Mesendoderm (in vitro differentiated cells): ENCODE measurements around the gene IQCE. TPM values are rescaled to one million over a fixed set of nuclear protein-coding genes. Genes with fewer than 3 reads are reported as not detected.

Source experiments
- DNase-seq: peaks from one replicate; pipeline ENCODE4 v3.0.0; 2013
- H2AK5ac ChIP-seq: 2 replicates; pipeline ENCODE4 v1.6.1; 2013; ENCODE audit warnings: low read length, inconsistent platforms
- H2BK120ac ChIP-seq: 2 replicates; pipeline ENCODE4 v1.6.1; 2013; ENCODE audit warnings: low read depth, mild to moderate bottlenecking, low read length, moderate library complexity, mixed read lengths
- H2BK15ac ChIP-seq: replicated peaks from 2 replicates; pipeline ENCODE4 v1.6.1; 2013; ENCODE audit warnings: low read depth, mild to moderate bottlenecking, moderate library complexity
- H2BK5ac ChIP-seq: 2 replicates; pipeline ENCODE4 v1.6.1; 2013; ENCODE audit warnings: low read length, inconsistent platforms
- H3K18ac ChIP-seq: 2 replicates; pipeline ENCODE4 v1.6.1; 2013; ENCODE audit warnings: mild to moderate bottlenecking, low read length, mixed read lengths
- H3K23ac ChIP-seq: one replicate; pipeline ENCODE4 v1.6.1; 2013; ENCODE audit warnings: low read length
- H3K27ac ChIP-seq: 2 replicates; pipeline ENCODE4 v1.5.1; 2013; ENCODE audit warnings: low read depth, mild to moderate bottlenecking, inconsistent platforms, low read length, moderate library complexity
- H3K27me3 ChIP-seq: 2 replicates; pipeline ENCODE4 v1.6.1; 2013; ENCODE audit warnings: low read length, control low read depth, mild to moderate bottlenecking, inconsistent platforms; ENCODE audit not compliant: insufficient read depth, poor library complexity
- H3K36me3 ChIP-seq: 2 replicates; pipeline ENCODE4 v1.6.1; 2013; ENCODE audit warnings: low read length, inconsistent platforms; ENCODE audit not compliant: control insufficient read depth, insufficient read depth
- H3K4ac ChIP-seq: one replicate; pipeline ENCODE4 v1.6.1; 2013; ENCODE audit warnings: low read depth, mild to moderate bottlenecking, low read length, moderate library complexity
- H3K4me1 ChIP-seq: 2 replicates; pipeline ENCODE4 v1.6.1; 2013; ENCODE audit warnings: low read depth, low read length, inconsistent platforms; ENCODE audit not compliant: control insufficient read depth
- H3K4me2 ChIP-seq: 2 replicates; pipeline ENCODE4 v1.6.1; 2013; ENCODE audit warnings: low read length
- H3K4me3 ChIP-seq: 2 replicates; pipeline ENCODE4 v1.5.1; 2013; ENCODE audit warnings: mild to moderate bottlenecking, low read length
- H3K56ac ChIP-seq: one replicate; pipeline ENCODE4 v1.6.1; 2013; ENCODE audit warnings: low read length
- H3K79me1 ChIP-seq: 2 replicates; pipeline ENCODE4 v1.6.1; 2013; ENCODE audit warnings: low read length, inconsistent platforms
- H3K79me2 ChIP-seq: 2 replicates; pipeline ENCODE4 v1.6.1; 2013; ENCODE audit warnings: mild to moderate bottlenecking, low read length; ENCODE audit not compliant: control insufficient read depth, insufficient read depth
- H3K9ac ChIP-seq: 2 replicates; pipeline ENCODE4 v1.6.1; 2013; ENCODE audit warnings: low read length, inconsistent platforms
- H4K5ac ChIP-seq: one replicate; pipeline ENCODE4 v1.6.1; 2013; ENCODE audit warnings: low read length
- H4K8ac ChIP-seq: one replicate; pipeline ENCODE4 v1.6.1; 2013; ENCODE audit warnings: low read depth, mild to moderate bottlenecking, control low read depth, low read length, moderate library complexity
- WGBS: extraction: QIAGEN DNeasy Blood & Tissue Kit; methylation state at CpG from one replicate; pipeline ENCODE4 v1.1.7; 2013; ENCODE audit warnings: low lambda C conversion rate, missing lambda C conversion rate; ENCODE audit not compliant: insufficient coverage; ENCODE audit errors: extremely low coverage; 5-methylcytosine and 5-hydroxymethylcytosine counted together
- polyA plus RNA-seq, 2 experiments: library from polyadenylated mRNA; stranded (reverse); fragments of 200-250 nt; gene quantifications; one replicate each; pipeline ENCODE4 v1.2.3, GENCODE V29; 2013

IQCE gene, protein sequence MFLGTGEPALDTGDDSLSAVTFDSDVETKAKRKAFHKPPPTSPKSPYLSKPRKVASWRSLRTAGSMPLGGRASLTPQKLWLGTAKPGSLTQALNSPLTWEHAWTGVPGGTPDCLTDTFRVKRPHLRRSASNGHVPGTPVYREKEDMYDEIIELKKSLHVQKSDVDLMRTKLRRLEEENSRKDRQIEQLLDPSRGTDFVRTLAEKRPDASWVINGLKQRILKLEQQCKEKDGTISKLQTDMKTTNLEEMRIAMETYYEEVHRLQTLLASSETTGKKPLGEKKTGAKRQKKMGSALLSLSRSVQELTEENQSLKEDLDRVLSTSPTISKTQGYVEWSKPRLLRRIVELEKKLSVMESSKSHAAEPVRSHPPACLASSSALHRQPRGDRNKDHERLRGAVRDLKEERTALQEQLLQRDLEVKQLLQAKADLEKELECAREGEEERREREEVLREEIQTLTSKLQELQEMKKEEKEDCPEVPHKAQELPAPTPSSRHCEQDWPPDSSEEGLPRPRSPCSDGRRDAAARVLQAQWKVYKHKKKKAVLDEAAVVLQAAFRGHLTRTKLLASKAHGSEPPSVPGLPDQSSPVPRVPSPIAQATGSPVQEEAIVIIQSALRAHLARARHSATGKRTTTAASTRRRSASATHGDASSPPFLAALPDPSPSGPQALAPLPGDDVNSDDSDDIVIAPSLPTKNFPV
- 3.1 TPM for polyA plus RNA-seq (2013, experiment 1 of 2)
- polyA plus RNA-seq (2013, experiment 2 of 2), result 2.8 TPM

DNA sequence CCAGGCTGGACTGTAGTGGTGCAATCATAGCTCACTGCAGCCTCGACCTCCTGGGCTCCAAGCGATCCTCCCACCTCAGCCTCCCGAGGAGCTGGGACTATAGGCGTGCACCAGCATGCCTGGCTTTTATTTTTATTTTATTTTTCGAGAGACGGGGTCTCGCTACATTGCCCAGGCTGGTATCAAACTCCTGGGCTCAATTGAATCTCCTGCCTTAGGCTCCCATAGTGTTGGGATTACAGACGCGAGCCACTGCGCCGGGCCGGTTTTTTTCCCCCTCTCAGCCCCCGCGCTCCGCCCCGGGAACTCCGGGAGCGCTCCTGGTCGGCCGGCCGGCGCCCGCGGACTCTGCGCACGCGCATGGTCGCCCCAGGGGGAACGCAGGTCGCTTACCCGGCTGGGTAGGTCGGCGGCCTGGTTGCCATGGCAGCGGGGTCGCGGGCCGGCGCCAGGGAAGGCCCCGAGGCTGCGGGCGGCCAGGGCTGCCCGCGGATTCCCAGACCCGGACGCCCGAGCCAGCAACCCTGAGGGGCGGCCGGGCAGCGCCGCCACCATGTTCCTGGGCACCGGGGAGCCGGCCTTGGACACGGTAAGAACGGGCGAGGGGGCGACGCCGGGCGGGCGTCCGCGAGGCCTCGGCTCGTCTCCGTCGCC, at the start of gene IQCE:
Gene IQCE, plus strand, starts transcription at position 351 of the 654 bp plus-strand sequence. Its CDS starts 203 bp downstream, at position 554.
- H3K27me3 ChIP-seq, result no peaks in the 10 kb centered on the region
- no peak within 1 kb of the TSS for H2BK15ac ChIP-seq
- no peak within 1 kb of the TSS for H2BK120ac ChIP-seq
- H3K9ac ChIP-seq, result peak within 1 kb of the TSS; percentile 88
- peak within 1 kb of the TSS; percentile 72 for H3K4me3 ChIP-seq
- H3K4me2 ChIP-seq, result peak within 1 kb of the TSS; percentile 91
- no peak within 1 kb of the TSS for H2BK5ac ChIP-seq
- H3K79me2 ChIP-seq, result peaks cover 11% of the 10 kb centered on the region
- H3K23ac ChIP-seq, result no peak within 1 kb of the TSS
- H2AK5ac ChIP-seq, result no peak within 1 kb of the TSS
- H3K4me1 ChIP-seq, result no peaks in the 10 kb centered on the region
- H3K79me1 ChIP-seq, result peaks cover 11% of the 10 kb centered on the region
- no peak within 1 kb of the TSS for H3K27ac ChIP-seq
- H4K5ac ChIP-seq, result no peak within 1 kb of the TSS
- H3K56ac ChIP-seq, result peak within 1 kb of the TSS; percentile 90
- H4K8ac ChIP-seq, result no peak within 1 kb of the TSS
- H3K18ac ChIP-seq, result peak within 1 kb of the TSS; percentile 15
- WGBS, result no CpG with 5 or more reads among the region's 66 CpGs
- no peak within 1 kb of the TSS for H3K4ac ChIP-seq
- peak; percentile 96 for DNase-seq
- no peaks in the 10 kb centered on the region for H3K36me3 ChIP-seq

DNA sequence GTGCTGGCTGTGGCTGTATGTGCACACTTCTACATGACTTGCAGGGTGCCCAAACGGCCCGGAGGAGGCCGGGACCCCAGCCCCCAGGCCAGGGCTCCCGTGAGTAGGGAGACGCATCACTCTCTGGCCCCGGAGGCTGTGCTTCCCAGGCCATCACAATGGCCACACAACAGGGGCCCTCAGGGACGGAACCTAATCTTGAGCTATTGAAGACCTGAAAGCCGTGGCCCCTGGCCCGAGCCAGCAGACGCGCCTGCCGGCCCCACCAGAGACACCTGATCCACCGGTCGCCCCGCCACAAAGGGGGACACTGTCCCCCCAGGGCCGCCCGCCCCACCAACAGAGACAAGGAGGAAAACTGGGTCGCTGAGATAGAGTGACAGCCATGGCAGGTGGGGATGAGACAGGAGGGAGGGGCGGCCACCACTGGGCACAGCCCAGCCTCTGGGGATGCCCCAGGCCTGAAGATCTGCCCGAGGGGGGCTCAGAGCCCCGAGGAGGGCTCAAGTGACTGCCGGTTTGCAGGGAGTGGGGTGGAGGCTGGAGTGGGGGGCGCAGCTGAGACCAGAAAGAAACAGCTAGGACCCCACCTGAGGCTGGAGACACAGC, 49.4 kb upstream of the IQCE start:
- Histone ChIP-seq H3K4me3 (no peak overlapping the region), H3K9ac (no peak overlapping the region), H2BK120ac (no peak overlapping the region), H3K23ac (no peak overlapping the region), H3K27ac (no peak overlapping the region), H3K36me3 (no peaks in the 10 kb centered on the region), H3K56ac (no peak overlapping the region), H3K27me3 (no peaks in the 10 kb centered on the region), H3K4ac (no peak overlapping the region), H3K4me2 (no peak overlapping the region), H2BK15ac (no peak overlapping the region), H2BK5ac (no peak overlapping the region), H4K5ac (no peak overlapping the region), H3K79me1 (no peaks in the 10 kb centered on the region), H3K4me1 (no peaks in the 10 kb centered on the region), H4K8ac (no peak overlapping the region), H2AK5ac (no peak overlapping the region), H3K79me2 (no peaks in the 10 kb centered on the region), H3K18ac (no peak overlapping the region)
- WGBS, result no CpG with 5 or more reads among the region's 23 CpGs
- no peak for DNase-seq

DNA sequence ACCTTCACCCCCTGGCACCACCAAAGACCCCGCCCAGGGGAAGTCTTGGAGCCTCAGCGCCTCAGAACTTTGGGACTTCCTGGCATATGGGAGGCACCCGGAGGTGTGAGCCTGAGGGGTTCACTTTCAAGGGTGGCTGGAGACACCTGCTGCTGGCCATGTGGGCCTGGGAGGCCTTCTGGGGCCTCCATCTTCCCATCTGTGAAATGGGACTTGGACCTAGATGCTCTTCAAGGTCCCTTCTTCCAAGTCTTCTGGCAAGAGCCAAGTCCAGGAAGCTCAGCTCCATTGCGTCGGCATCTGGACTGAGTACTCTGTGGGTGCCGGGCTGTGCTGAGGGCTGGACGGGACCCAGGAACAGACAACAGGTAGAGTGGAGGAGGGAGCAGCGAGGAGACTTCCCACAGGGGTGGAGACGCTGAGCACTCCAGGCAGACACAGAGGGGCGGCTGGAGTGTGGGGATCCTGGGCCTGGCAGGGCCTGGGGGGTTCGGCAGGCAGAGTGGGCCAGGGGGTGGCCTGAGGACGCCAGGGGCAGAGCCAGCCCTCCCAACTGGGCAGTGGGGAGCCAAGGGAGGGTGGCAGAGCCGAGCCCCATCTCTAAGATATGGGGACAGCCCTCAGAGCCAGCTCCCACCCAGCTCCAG, 48.5 kb upstream of the IQCE start:
- Histone ChIP-seq H3K4me2 (no peak overlapping the region), H3K4ac (no peak overlapping the region), H3K18ac (no peak overlapping the region), H4K5ac (no peak overlapping the region), H3K27me3 (no peaks in the 10 kb centered on the region), H4K8ac (no peak overlapping the region), H2BK120ac (no peak overlapping the region), H3K4me3 (no peak overlapping the region), H2AK5ac (no peak overlapping the region), H2BK15ac (no peak overlapping the region), H3K27ac (no peak overlapping the region), H3K56ac (peak overlapping the region; percentile 15), H3K79me2 (no peaks in the 10 kb centered on the region), H2BK5ac (no peak overlapping the region), H3K79me1 (no peaks in the 10 kb centered on the region), H3K36me3 (no peaks in the 10 kb centered on the region), H3K23ac (no peak overlapping the region), H3K9ac (no peak overlapping the region), H3K4me1 (no peaks in the 10 kb centered on the region)
- no CpG with 5 or more reads among the region's 13 CpGs for WGBS
- no peak for DNase-seq

DNA sequence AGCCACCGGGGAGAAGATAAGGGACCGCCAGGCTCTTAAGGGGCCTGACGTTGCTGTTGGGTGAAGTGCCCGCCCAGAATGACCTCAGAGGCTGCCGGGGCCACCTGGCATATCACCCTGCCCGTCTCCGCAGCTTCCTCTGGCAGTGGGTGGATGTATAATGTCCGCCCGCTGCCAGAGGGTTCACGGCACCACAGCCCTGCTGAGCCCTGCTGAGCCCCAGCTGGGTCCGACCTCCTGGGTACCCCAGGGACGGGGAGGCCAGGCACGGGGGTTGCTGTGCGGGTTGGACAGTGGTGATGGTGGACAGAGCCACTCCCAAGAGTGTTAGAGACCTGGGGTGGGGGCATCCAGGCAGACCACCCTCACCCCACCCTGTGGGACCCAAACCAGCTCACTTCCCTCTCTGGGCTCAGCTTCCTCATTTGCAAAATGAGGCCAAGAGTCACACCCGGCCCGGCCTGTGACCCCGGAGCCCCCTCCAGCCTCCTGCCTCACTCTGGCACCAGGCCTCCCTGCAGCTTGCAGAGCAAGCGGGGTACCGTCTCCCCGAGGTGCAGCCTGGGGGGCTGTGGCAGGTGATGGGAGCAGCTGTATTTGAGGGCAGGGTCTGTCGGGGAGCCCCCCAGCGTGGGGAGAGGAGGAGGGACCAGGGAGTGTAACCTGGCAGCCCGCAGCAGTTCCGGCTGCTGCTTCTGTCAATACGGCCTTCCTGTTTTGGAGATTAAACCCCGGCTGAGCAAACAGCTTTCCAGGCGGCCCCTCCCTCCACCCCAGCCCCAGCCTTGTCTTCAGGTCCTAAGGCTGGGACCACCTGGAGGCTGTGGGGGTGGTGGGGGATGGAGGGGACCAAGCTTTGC, 47.6 kb upstream of the IQCE start:
- no peak overlapping the region for H4K5ac ChIP-seq
- H2BK120ac ChIP-seq, result no peak overlapping the region
- no peaks in the 10 kb centered on the region for H3K79me1 ChIP-seq
- no peak overlapping the region for H4K8ac ChIP-seq
- no peak for DNase-seq
- no peak overlapping the region for H3K18ac ChIP-seq
- H3K27ac ChIP-seq, result no peak overlapping the region
- H3K79me2 ChIP-seq, result no peaks in the 10 kb centered on the region
- no peak overlapping the region for H2BK5ac ChIP-seq
- no peak overlapping the region for H3K56ac ChIP-seq
- H2BK15ac ChIP-seq, result no peak overlapping the region
- no peaks in the 10 kb centered on the region for H3K4me1 ChIP-seq
- H3K4ac ChIP-seq, result no peak overlapping the region
- no peaks in the 10 kb centered on the region for H3K36me3 ChIP-seq
- no peak overlapping the region for H3K23ac ChIP-seq
- H3K4me3 ChIP-seq, result no peak overlapping the region
- WGBS, result no CpG with 5 or more reads among the region's 27 CpGs
- H3K27me3 ChIP-seq, result no peaks in the 10 kb centered on the region
- H2AK5ac ChIP-seq, result no peak overlapping the region
- H3K9ac ChIP-seq, result no peak overlapping the region
- H3K4me2 ChIP-seq, result no peak overlapping the region

DNA sequence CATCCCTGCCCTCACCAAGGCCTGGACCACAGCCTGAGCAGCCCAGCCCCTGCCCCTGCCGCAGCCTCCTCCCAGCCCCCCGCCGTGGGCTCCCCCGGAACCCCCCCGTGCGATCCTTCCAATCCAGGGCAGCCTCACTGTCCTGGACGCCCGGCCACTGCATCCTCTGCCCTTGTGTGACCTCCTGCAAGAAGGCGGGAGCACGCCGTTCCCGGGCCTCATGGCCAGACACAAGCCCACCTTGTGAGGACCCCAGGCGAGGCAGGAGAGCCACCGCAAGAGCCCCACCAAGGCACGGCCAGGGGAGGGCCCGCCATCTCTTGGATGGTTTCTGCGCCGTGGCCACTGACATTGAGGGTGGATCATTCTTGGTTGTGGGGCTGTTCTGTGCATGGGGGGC, 47.0 kb upstream of the IQCE start:
- Histone ChIP-seq H3K36me3 (no peaks in the 10 kb centered on the region), H2AK5ac (no peak overlapping the region), H3K79me1 (no peaks in the 10 kb centered on the region), H3K56ac (no peak overlapping the region), H3K79me2 (no peaks in the 10 kb centered on the region), H3K4ac (no peak overlapping the region), H2BK120ac (no peak overlapping the region), H3K27ac (no peak overlapping the region), H2BK15ac (no peak overlapping the region), H4K8ac (no peak overlapping the region), H3K18ac (no peak overlapping the region), H2BK5ac (no peak overlapping the region), H3K23ac (no peak overlapping the region), H3K9ac (no peak overlapping the region), H3K4me1 (no peaks in the 10 kb centered on the region), H3K27me3 (no peaks in the 10 kb centered on the region), H3K4me2 (no peak overlapping the region), H4K5ac (no peak overlapping the region), H3K4me3 (no peak overlapping the region)
- no CpG with 5 or more reads among the region's 18 CpGs for WGBS
- no peak for DNase-seq
